22Rv1 (cell line): Measurements from ENCODE around the gene E2F6.

Experiments used
- ZFX ChIP-seq: fragments of 450-650 bp; IDR thresholded peaks from 2 replicates; pipeline ENCODE4 v1.6.1; 2017; ENCODE audit warnings: antibody characterized with exemption, borderline replicate concordance
- TF ChIP-seq, protein P1 (sequence below): fragments of 450-650 bp; IDR thresholded peaks from 2 replicates; pipeline ENCODE4 v1.5.1; 2017; ENCODE audit warnings: mild to moderate bottlenecking

GRCh38 chr2:11433822-11434221 is 32.1 kb downstream of the E2F6 start:
- TF ChIP-seq, protein P1, sequence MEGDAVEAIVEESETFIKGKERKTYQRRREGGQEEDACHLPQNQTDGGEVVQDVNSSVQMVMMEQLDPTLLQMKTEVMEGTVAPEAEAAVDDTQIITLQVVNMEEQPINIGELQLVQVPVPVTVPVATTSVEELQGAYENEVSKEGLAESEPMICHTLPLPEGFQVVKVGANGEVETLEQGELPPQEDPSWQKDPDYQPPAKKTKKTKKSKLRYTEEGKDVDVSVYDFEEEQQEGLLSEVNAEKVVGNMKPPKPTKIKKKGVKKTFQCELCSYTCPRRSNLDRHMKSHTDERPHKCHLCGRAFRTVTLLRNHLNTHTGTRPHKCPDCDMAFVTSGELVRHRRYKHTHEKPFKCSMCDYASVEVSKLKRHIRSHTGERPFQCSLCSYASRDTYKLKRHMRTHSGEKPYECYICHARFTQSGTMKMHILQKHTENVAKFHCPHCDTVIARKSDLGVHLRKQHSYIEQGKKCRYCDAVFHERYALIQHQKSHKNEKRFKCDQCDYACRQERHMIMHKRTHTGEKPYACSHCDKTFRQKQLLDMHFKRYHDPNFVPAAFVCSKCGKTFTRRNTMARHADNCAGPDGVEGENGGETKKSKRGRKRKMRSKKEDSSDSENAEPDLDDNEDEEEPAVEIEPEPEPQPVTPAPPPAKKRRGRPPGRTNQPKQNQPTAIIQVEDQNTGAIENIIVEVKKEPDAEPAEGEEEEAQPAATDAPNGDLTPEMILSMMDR = no peak
- no peak for TF ChIP-seq ZFX
